Measurements from ENCODE around the gene TOLLIP.

- TF ChIP-seq POLR2A (IDR thresholded peaks at IDR 0.05) (no peak), CTCF (IDR thresholded peaks at IDR 0.05) (no peak), EP300 (IDR thresholded peaks at IDR 0.05) (no peak)
These were observed 28.2 kb upstream of the TOLLIP start for GRCh38 chr11:1337647-1338007.

Data from tibial nerve (tissue), 4 donors.